NCI-H1436 (cell line): Measurements from ENCODE around the gene PDCD10.

Experiments used
- DNase-seq: peaks from one replicate; lab custom pipeline; 2025; lab: John Stamatoyannopoulos, UW

Gene PDCD10

DNA sequence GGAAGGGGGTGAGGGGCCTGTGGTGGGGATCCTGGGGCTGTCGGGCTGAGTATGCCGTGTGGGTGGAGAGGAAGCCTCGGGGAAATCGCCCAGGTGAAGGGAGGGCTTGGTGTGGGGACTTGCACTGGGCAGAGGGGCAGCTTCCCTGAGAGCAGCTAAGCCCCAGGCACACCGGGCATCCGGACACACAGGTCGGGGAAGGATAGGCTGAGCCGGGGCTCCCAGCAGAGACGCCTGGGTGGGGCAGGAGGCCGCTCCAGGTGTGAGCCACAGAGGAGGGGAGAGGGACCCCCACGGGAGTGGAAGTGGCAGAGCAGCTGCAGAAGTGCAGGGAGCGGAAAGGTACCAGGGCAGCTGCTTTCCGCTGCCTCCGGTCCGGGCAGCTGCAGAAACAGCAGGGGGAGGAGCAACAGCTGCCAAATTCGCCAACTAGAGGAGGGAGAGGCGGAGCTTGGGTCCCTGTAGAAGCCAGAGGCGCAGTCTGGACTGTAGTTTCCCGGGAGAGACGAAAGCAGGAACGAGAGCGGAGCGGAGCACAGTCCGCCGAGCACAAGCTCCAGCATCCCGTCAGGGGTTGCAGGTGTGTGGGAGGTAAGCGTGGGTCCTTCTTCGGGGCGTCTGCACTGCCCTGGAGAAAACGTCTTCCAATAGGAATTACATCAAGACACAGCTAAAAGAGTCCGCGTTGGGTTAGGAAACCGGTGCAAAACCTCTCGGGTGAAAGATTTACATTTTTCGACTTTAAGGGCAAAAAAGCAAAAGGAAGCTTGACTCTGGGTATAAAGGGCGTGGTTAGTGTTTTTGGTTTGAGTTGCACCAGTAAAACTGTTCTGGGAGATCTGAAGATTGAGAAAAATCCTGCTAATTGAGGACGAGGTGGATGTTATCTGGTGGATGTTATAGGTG is 794 bp upstream of the PDCD10 start, which contains the start of gene SERPINI1:
Gene SERPINI1 (plus strand): TSS at position 489 of the 906 bp plus-strand sequence. CDS start 53,408 bp downstream, outside the sequence.
- peak; percentile 89 for DNase-seq

DNA sequence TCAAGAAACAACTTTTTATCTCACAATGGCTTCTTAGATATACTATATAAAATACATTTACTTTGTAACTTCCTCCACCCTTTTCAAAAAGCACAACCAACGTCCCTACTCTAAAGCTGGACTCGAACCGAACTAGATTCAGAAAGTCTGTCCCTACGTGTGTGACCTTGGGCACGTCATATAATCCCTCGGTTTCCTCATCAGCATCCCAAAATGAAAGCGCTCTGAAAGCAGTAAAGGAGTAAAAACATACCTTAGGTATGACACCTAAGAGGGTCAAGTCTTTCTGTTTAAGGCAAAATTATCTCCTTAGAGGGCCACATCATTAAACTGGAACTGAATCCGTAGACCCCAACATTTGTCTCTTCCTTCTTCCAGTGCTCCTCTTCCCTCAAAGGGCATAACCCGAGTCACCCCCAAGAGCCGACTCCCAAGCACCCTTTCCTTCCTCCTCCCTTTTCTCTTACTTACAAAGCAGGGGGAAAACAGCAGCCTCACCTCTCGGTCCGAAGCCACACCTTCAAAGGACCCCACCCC is 663 bp downstream of the PDCD10 start:
- no peak for DNase-seq

DNA sequence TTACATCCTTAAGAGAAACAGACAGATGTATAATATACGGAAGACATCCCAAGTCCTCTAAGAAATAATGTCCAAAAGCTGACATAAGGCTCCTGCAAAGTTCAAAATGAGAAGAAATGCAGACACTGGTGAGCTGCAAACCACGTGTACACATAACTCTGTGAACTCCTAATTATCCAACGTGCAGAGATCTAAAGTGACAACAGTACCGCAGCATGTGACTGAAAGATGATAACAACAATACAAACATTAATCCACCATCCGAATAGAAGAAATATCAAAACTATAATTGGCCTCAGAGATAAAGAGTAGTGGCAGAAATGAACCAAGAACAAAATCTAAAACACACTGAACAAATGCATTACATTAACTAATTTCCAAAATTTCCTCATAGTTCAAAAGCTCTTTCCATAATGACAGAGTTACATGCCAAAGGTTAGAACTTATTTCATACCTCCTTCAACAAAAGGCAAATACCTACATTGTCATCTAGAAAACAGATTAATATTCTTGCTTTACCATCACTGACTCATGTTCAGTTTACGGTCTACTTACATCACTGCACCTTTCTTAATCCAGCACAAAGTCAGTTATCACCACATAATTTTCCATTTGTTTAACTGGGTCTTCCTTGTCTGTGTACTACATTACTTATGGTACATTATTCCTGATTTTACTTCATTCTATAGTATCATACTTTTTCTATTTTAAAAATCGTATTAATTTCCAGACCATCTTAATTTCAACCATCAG is 2.2 kb downstream of the PDCD10 start:
- no peak for DNase-seq

DNA sequence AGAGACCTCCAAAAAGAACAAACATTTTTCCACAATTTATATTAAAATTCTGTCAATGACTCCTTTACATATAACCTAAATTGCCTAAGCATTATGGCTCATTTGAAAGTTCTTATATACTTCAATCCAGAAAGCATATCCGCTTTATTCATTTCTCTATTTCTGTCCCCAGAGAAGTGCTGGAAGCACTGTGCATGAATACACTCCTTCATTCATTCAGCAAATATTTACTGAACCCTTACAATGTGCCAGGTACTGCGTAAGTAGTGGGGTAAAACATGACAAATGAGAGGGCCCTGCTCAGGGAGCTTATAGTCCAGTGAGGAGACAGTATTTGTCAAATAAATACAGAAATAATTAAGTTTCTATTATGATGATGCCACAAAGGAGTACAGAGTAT is 3.3 kb downstream of the PDCD10 start:
- DNase-seq, result no peak

DNA sequence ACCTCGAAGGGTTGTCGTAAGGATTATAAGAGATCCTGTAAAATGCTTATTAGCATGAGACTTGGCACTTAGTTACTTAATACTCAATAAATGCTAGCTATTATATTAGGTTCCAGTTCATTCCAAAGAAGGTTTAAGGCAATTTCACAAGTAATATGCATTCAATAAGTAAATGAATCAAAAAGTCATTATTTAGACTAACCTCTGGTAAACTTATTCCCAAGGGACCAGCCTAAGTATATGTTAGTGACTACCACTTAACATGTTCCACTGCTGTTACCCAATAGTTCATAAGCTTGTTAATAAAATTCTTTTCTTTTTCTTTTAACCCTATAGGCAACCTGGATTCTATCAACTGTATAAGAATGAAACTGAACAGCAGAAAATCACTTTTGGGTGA is 5.1 kb downstream of the PDCD10 start:
- DNase-seq, result no peak

DNA sequence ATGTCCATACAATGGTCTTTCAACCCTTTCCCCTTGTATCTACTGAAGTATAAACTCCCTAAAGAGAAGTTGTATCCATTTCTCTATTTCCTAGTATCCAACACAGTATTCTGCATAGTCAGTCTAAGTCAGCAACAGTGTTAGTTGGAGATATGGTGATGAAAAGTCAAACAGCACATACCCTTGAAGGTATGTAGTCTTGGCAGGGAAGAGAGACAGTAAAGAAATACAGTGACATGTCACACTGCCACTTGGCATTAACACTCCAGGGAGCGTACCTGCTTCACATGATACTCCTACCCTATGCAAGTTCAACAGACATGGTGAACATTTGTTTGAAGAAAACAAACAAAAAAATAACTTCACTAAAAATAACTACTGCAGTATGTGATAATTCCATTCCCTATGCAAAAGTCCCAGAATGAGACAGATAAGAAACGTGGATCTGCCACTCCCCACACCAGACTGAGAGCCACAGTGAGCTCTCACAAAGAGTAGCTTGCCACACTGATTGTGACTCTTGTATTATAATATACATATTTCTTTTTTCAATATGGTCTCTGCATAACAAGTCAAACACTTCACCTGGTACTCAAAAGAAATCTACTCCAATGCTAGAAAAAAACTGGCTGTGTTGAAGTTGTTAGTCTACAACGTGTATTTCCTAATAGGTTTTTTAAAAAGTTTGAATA is 5.9 kb downstream of the PDCD10 start:
- no peak for DNase-seq

DNA sequence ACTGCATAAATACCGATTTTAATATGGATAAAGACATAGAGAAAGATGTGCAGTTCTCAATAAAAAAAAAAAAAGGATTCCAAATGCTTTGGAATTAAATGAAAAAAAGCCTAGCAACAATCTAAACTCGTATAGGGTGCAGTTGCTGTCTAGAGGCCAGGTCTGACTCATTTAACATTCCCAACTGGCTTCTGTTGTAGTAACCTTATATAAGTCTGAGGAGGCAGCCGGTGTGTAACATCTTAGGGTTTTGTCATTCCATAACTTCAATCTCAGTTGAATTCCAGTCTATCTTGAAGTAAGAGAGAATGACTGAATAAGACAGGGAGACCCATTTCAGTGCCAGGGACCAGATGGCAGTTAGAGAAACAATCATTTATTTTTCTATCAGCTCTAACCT is 6.5 kb downstream of the PDCD10 start:
- no peak for DNase-seq

DNA sequence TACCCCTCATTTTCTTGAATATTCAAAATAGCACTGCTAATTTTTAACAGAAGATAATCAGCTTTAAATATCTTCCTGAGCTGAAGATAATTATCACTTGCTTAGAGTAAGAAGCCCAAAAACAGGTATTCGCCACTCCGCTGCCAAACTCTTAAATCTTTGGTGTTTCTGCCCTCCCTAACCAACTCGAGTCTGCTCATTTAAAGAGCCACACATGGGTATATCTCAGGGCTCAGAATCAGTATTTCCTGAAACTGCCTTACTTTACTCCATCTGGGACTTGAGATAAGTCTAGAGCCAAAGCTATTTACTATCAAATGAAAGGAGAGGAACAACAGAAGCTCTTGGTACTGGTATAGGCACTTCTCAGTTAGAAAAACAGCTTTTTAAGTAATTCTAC is 10.8 kb downstream of the PDCD10 start:
- DNase-seq, result no peak

DNA sequence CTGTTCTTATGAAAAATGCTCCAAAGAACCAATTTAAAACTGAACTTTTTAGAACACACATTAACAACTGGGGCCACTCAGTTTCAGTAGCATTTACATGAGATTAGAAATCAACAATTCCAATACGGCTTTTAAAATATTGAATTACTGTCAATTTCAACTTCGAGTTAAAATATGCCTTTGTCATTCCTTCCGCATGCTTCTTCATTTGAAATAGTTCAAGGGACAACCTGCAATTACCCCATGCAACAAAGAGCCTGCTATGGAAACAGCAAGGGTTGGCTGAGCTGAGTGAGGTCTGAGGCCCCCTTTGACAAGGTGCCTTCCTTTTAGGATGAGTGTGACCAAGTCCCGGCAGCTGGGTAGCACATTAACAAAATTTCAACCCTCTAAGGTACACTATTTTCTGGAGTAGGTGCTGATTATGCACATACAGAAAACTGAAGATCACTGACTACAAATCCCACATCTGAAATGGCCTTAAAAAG is 11.6 kb downstream of the PDCD10 start:
- DNase-seq, result no peak

DNA sequence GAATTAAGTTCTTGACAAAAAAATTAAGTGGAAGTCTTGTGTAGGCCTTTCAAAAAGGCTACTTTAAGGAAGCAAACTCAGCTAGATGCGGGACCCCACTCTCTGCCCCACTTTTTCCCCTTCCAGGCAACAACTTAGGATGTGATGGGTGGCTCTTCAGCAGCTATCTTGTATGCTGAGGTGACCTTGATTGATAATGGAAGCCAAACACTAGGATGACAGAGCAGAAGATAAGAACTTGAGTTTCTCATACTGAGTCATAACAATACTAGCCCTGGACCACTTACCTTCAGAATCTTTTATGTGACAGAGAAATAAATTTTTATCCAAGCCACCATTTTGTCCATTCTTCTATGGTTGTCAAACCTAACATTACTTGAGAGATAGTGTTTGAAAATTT is 16.1 kb downstream of the PDCD10 start:
- no peak for DNase-seq

DNA sequence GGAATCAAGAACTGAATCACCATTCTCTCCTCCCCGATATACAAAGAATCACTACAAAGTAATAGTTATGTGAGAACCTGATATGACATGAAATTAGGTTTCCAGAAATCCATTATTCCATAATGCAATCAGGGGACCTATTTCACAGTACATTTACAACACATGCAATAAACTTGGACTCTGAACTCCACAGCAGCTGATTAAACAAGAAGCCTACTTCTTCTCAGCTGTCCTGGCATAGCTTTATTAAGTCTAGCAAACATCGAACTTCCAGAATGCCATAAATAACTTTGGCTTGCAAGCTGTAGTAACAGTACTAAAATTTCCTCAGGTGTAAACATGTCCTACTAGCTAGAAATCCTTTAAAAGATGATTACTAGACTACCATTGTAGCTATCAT is 17.8 kb downstream of the PDCD10 start:
- DNase-seq, result no peak

DNA sequence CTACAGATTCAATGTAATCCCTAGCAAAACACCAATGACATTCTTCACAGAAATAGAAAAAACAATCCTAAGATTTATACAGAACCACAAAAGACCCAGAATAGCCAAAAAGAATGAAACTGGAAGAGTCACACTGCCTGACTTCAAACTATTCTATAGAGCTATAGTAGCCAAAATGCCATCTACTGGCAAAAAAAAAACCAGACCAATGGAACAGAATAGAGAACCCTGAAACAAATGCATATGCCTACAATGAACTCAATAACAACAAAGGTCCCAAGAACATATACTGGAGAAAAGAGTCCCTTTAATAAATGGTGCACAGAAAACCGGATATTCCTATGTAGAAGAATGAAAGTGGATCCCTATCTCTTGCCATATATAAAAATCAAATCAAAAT is 19.8 kb downstream of the PDCD10 start:
- DNase-seq, result no peak

DNA sequence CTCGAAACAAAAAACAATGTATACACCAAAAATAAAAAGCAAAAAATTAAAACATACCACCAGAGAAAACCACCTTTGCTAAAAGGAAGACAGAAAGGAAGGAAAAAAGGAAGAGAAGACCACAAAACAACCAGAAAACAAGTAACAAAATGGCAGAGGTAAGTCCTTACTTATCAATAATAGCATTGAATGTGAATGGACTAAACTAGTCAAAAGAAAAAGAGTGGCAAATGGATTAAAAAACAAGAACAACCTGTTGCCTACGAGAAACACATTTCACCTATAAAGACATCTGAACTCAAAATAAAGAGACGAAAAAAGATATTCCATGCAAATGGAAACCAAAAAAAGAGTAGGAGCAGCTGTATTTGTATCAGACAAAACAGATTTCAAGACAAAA is 22.2 kb downstream of the PDCD10 start:
- no peak for DNase-seq

DNA sequence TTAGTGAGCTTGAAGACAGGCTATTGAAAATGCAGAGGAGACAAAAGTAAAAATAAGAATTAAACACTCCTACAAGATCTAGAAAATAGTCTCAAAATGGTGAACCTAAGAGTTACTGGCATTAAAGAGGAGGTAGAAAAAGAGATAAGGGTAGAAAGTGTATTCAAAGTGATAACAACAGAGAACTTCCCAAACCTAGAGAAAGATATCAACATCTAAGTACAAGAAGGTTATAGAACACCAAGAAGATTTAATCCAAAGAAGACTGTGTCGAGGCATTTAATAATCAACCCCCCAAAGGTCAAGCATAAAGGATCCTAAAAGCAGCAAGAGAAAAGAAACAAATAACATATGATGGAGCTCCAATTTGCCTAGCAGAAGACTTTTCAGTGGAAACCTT is 23.3 kb downstream of the PDCD10 start:
- DNase-seq, result no peak

DNA sequence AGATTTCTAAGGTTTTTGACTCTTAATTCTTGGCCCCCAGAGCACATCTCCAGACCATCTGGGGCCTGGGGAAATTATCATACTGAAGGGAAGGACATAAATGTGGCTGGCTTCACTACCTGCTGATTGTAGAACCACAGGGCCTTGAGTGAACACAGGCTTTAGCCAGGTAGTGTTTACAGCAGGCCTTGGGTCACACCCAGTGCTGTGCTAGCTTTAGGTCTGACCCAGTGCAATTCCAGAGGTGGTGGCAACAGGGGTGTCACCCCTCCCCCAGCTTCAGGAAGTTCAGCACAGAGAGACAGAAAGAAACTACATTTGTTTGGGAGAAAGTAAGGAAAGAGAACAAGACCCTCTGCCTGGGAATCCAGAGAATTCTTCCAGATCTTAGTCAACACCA is 24.1 kb downstream of the PDCD10 start:
- no peak for DNase-seq

DNA sequence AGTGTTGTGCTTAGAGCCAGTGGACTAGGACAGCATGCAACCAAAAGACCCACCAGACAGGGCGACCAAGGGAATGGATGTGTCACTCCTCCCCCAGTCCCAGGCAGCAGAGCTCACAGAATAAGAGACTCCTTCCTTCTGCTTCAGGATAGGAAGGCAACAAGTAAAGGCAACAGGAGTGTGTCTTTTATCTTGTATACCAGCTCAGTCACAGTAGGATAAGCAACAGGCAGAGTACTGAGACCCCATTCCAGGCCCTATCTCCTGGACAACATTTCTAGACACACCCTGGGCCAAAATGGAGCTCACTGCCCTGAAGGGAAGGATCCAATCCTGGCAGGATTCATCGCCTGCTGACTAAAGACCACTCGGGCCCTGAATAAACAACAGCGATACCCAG is 25.0 kb downstream of the PDCD10 start:
- no peak for DNase-seq

DNA sequence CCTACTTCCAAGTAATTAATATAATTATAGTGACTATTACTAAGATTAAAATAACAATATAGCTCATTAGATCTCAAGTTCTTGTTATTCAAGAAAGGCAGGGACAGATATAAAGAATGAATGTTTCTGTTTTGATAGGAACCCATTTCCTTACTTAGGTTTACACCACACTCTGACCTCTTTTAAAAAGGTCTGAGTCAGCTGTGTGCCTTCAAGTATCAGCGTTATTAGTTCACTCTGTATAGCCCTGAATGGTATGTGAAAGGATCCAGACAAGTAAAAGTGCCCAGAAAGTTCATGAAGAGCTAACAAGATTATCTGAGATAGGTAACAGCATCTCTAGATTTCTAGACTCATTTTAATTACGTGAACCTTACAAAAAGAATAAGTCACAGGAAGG is 28.9 kb downstream of the PDCD10 start:
- DNase-seq, result no peak

DNA sequence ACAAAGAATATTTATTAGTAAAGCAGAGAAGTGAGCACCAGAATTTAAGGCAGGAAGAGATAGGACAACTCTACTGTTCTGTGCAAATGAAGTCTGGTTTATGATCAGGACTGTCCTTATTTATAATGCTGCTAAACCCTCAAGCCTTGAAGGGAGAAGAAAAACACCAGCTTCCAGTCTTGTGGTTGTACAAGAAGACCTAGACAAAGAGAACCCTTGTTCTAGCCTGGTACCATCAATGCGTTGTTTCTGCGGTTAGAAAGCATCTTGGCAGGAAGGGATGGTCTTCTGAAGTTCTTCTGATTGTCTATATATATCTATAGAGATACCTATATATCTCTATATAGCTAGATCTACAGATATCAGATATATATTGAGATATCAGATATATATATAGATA is 33.8 kb downstream of the PDCD10 start:
- DNase-seq, result no peak

DNA sequence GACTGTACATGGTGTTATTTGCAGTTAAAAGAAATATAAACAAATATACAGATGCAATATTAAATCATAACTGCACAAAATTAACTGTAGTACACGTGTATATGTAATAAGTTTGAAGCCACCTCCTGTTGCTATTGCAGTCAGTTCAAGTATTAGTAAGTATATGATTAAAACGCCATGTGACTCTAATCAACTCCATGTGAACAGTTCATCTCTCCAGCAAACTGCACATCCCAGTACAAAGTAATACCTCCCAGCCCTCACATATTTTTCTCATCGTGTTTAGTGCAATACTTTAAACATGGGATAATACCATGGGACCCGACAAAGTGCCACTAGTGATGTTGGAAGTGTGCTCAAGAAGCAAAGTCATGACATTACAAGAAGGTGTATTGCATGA is 34.6 kb downstream of the PDCD10 start:
- no peak for DNase-seq

DNA sequence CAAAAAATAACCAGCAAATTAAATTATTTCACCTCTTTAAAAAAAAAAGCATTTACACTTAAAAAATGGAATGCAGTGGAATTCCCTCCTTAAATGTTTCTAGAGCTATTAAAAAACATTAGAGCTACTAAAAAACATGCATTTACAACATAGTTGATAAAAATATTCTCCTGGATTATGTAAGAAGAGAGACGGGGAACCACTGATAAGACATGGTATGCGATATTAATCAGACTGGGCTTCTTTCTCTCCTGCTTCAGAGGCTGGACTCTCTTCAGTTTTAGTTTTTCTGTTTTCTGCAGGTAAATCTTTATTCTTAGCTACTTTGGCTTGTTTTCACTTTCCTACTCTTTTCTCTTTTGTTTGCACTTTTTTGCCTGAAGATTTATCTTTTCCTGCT is 40.6 kb downstream of the PDCD10 start:
- DNase-seq, result no peak

DNA sequence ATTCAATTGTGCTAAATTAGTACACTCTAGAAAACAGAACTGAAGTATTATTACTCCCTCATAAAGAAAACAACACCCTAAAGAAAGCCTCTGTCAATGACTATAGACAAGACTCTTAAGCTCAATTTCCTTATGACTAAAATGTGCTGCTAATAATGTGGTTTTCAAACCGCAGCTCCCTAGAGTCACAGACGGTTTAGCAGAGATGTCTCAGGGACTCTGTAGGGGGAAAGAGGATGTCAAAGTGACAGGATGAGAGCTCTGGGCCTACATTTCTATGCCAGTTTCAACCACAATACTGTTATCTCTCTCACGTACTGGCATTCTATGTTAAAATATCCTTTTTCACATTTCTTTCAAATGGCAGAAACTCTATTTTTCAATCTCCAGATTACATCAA is 43.3 kb downstream of the PDCD10 start:
- DNase-seq, result peak; percentile 11

DNA sequence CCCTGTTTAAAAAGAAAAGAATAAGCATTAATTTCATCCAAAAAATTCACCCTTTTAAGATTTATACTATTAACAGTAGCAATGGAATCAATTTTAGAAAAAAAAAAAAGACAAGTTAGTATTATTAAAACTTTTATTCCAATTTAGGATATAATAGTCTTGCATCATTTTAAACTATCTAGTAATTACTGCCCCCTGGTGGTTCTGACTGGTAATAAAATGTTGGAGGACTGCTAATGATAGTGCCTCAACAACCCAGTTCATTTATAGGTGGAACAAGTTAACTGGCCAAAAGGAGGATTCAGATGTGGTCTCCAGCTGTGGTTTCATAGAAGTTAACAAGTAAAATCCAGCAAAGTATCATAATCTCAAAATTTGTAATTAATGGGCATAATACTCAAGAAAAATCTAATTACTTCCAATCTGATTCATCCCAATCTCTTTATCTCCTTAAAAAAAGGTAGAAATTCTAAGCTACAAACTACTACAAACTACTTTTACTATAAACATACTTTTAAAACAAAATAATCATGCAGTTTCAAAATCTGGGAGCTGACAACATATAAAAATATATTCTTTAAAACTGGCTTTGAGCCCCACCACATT is 50.2 kb downstream of the PDCD10 start:
- DNase-seq, result peak; percentile 57
